Hematopoietic multipotent progenitor cell treated with erythropoietin and hydrocortisone succinate and interleukin-3 and kit ligand, for 17 days (in vitro differentiated cells): ENCODE data around the gene ZBED1.

ENCODE experiments used
- DNase-seq: peaks from one replicate; pipeline ENCODE4 v3.0.0-alpha.2; 2015; ENCODE audit warnings: low spot score

The ZBED1 gene

GRCh38 chrX:2452799-2453198, 48.0 kb downstream of the ZBED1 start:
- DNase-seq = no peak

- no peak for DNase-seq
Measured at GRCh38 chrX:2452317-2452784, 48.4 kb downstream of the ZBED1 start.

- no peak for DNase-seq
Measured at GRCh38 chrX:2451501-2452316, 49.1 kb downstream of the ZBED1 start.

- DNase-seq = no peak
Measured at GRCh38 chrX:2450681-2451080, 50.1 kb downstream of the ZBED1 start.

- no peak for DNase-seq
Measured at GRCh38 chrX:2449135-2449886, 51.5 kb downstream of the ZBED1 start.

GRCh38 chrX:2447484-2447883, 53.3 kb downstream of the ZBED1 start:
- DNase-seq = no peak

GRCh38 chrX:2446815-2447214, 54.0 kb downstream of the ZBED1 start:
- DNase-seq = no peak

- DNase-seq = no peak
Measured at GRCh38 chrX:2445662-2446623, 54.8 kb downstream of the ZBED1 start.

- DNase-seq = no peak
Measured at GRCh38 chrX:2442694-2443093, 58.1 kb downstream of the ZBED1 start.

GRCh38 chrX:2441466-2441865, 59.3 kb downstream of the ZBED1 start:
- DNase-seq = no peak

- no peak for DNase-seq
Measured at GRCh38 chrX:2439613-2440012, 61.2 kb downstream of the ZBED1 start.
